Chondrocyte (in vitro differentiated cells): ENCODE results near the gene RNLS. TPM values are rescaled to one million over a fixed set of nuclear protein-coding genes. Genes with fewer than 3 reads are reported as not detected.
A peak's percentile ranks its signal among the peaks of the same experiment; 100 is the strongest.

Experiments used
- DNase-seq: peaks from one replicate; pipeline ENCODE4 v3.0.0; 2021; ENCODE audit warnings: mixed read lengths, low spot score
- H3K27ac Mint-ChIP-seq: one replicate; pipeline ENCODE4 v1.8.0; 2021; ENCODE audit warnings: mild to moderate bottlenecking, moderate library complexity, mixed read lengths; ENCODE audit not compliant: unreplicated experiment
- H3K27me3 Mint-ChIP-seq: 2 replicates; pipeline ENCODE4 v1.8.0; 2021; ENCODE audit warnings: low read depth, mixed read lengths
- H3K36me3 Mint-ChIP-seq: 2 replicates; pipeline ENCODE4 v1.8.0; 2021; ENCODE audit warnings: low read depth, mixed read lengths
- H3K4me1 Mint-ChIP-seq: 2 replicates; pipeline ENCODE4 v1.8.0; 2021; ENCODE audit warnings: low read depth, mild to moderate bottlenecking, mixed read lengths
- H3K4me3 Mint-ChIP-seq: one replicate; pipeline ENCODE4 v1.8.0; 2021; ENCODE audit warnings: mild to moderate bottlenecking, moderate library complexity, mixed read lengths; ENCODE audit not compliant: unreplicated experiment
- H3K9me3 Mint-ChIP-seq: 2 replicates; pipeline ENCODE4 v1.8.0; 2021; ENCODE audit warnings: low read depth, mixed read lengths
- CTCF ChIP-seq: fragments of 200-600 bp; sonication (generic); IDR thresholded peaks from 2 replicates; pipeline ENCODE4 v1.5.0; 2021; ENCODE audit warnings: antibody characterized with exemption, mild to moderate bottlenecking, moderate library complexity
- total RNA-seq: library from RNA; stranded (reverse); gene quantifications from 3 replicates; pipeline ENCODE4 v1.2.1, GENCODE V29; 2021

RNLS gene
- total RNA-seq, 1 donor from 2014 or later = 5.1 TPM

GRCh38 chr10:88404133-88404532 is 179.0 kb downstream of the RNLS start:
- no peaks in the 10 kb centered on the region for H3K36me3 Mint-ChIP-seq
- H3K4me1 Mint-ChIP-seq = peaks cover 2% of the 10 kb centered on the region
- no peaks in the 10 kb centered on the region for H3K27me3 Mint-ChIP-seq
- no peak overlapping the region for H3K27ac Mint-ChIP-seq
- peaks cover 8% of the 10 kb centered on the region for H3K9me3 Mint-ChIP-seq
- DNase-seq = no peak
- H3K4me3 Mint-ChIP-seq = no peak overlapping the region
- TF ChIP-seq CTCF = no peak

- no peak for DNase-seq
- peaks cover 28% of the 10 kb centered on the region for H3K9me3 Mint-ChIP-seq
Measured at GRCh38 chr10:88401671-88402347, 181.3 kb downstream of the RNLS start.

GRCh38 chr10:88399240-88399639 is 183.9 kb downstream of the RNLS start:
- Mint-ChIP-seq H3K9me3 (peaks cover 41% of the 10 kb centered on the region), H3K27ac (no peak overlapping the region), H3K4me3 (no peak overlapping the region)

More at GRCh38 chr10:88401671-88402347, 181.3 kb downstream of the RNLS start:
- peak; percentile 75 for TF ChIP-seq CTCF
- Mint-ChIP-seq H3K4me1 (peaks cover 2% of the 10 kb centered on the region), H3K4me3 (no peak overlapping the region), H3K36me3 (peaks cover 3% of the 10 kb centered on the region), H3K27me3 (no peaks in the 10 kb centered on the region), H3K27ac (no peak overlapping the region)

GRCh38 chr10:88395677-88396076 is 187.4 kb downstream of the RNLS start:
- no peaks in the 10 kb centered on the region for H3K27me3 Mint-ChIP-seq
- no peak for DNase-seq

More at GRCh38 chr10:88399240-88399639, 183.9 kb downstream of the RNLS start:
- no peak for TF ChIP-seq CTCF
- DNase-seq = no peak
- peaks cover 10% of the 10 kb centered on the region for H3K36me3 Mint-ChIP-seq
- peaks cover 2% of the 10 kb centered on the region for H3K4me1 Mint-ChIP-seq
- H3K27me3 Mint-ChIP-seq = no peaks in the 10 kb centered on the region

GRCh38 chr10:88392222-88392621 is 190.9 kb downstream of the RNLS start:
- Mint-ChIP-seq H3K27me3 (no peaks in the 10 kb centered on the region), H3K9me3 (peaks cover 18% of the 10 kb centered on the region), H3K36me3 (peaks cover 8% of the 10 kb centered on the region), H3K27ac (no peak overlapping the region), H3K4me3 (no peak overlapping the region), H3K4me1 (no peaks in the 10 kb centered on the region)
- DNase-seq = no peak
- no peak for TF ChIP-seq CTCF

More at GRCh38 chr10:88395677-88396076, 187.4 kb downstream of the RNLS start:
- no peak for TF ChIP-seq CTCF
- no peak overlapping the region for H3K27ac Mint-ChIP-seq
- H3K9me3 Mint-ChIP-seq = peaks cover 41% of the 10 kb centered on the region
- peaks cover 10% of the 10 kb centered on the region for H3K36me3 Mint-ChIP-seq
- no peak overlapping the region for H3K4me3 Mint-ChIP-seq
- no peaks in the 10 kb centered on the region for H3K4me1 Mint-ChIP-seq
